IPS-18c (cell line): ENCODE data around the gene JAM3.

Experiments
- H3K4me3 ChIP-seq: 2 replicates; pipeline ENCODE4 v1.7.0; 2013; ENCODE audit warnings: low read depth, mild to moderate bottlenecking, low read length, moderate library complexity; ENCODE audit not compliant: insufficient read depth
- H3K9me3 ChIP-seq: one replicate; pipeline ENCODE4 v1.6.1; 2013; ENCODE audit warnings: mild to moderate bottlenecking, low read length, moderate library complexity; ENCODE audit not compliant: control insufficient read depth, insufficient read depth

Gene JAM3

GRCh38 chr11:134120921-134121526 lies 52.2 kb downstream of the JAM3 start:
- no peak overlapping the region for H3K4me3 ChIP-seq
- H3K9me3 ChIP-seq = no peaks in the 10 kb centered on the region

- Histone ChIP-seq H3K4me3 (peak overlapping the region; percentile 20; the same call in 1 of the 2 replicates), H3K9me3 (no peaks in the 10 kb centered on the region)
These were observed 56.0 kb downstream of the JAM3 start for GRCh38 chr11:134124660-134125451.

GRCh38 chr11:134125507-134125906 lies 56.6 kb downstream of the JAM3 start:
- H3K9me3 ChIP-seq = no peaks in the 10 kb centered on the region
- no peak overlapping the region for H3K4me3 ChIP-seq

GRCh38 chr11:134126217-134126822 lies 57.4 kb downstream of the JAM3 start:
- no peak overlapping the region for H3K4me3 ChIP-seq
- no peaks in the 10 kb centered on the region for H3K9me3 ChIP-seq

GRCh38 chr11:134131628-134132244 lies 62.9 kb downstream of the JAM3 start:
- H3K9me3 ChIP-seq = no peaks in the 10 kb centered on the region
- no peak overlapping the region for H3K4me3 ChIP-seq

- no peak overlapping the region for H3K4me3 ChIP-seq
- no peaks in the 10 kb centered on the region for H3K9me3 ChIP-seq
These were observed 63.9 kb downstream of the JAM3 start for GRCh38 chr11:134132808-134133207.

- Histone ChIP-seq H3K9me3 (no peaks in the 10 kb centered on the region), H3K4me3 (no peak overlapping the region)
These were observed 65.3 kb downstream of the JAM3 start for GRCh38 chr11:134134167-134134566.

GRCh38 chr11:134138376-134138775 lies 69.5 kb downstream of the JAM3 start:
- H3K4me3 ChIP-seq = no peak overlapping the region
- peaks cover 5% of the 10 kb centered on the region for H3K9me3 ChIP-seq

- no peak overlapping the region for H3K4me3 ChIP-seq
- H3K9me3 ChIP-seq = peaks cover 9% of the 10 kb centered on the region
These were observed 70.5 kb downstream of the JAM3 start for GRCh38 chr11:134139303-134139872.

GRCh38 chr11:134139873-134140331 lies 71.0 kb downstream of the JAM3 start:
- no peak overlapping the region for H3K4me3 ChIP-seq
- H3K9me3 ChIP-seq = peaks cover 9% of the 10 kb centered on the region

GRCh38 chr11:134140961-134141490 lies 72.2 kb downstream of the JAM3 start:
- H3K9me3 ChIP-seq = peaks cover 12% of the 10 kb centered on the region
- no peak overlapping the region for H3K4me3 ChIP-seq

GRCh38 chr11:134142536-134142935 lies 73.7 kb downstream of the JAM3 start:
- Histone ChIP-seq H3K9me3 (peaks cover 17% of the 10 kb centered on the region), H3K4me3 (peak overlapping the region; percentile 2; the same call in 1 of the 2 replicates)

GRCh38 chr11:134143801-134144200 lies 74.9 kb downstream of the JAM3 start:
- no peak overlapping the region for H3K4me3 ChIP-seq
- peaks cover 17% of the 10 kb centered on the region for H3K9me3 ChIP-seq

GRCh38 chr11:134144744-134145143 lies 75.9 kb downstream of the JAM3 start:
- Histone ChIP-seq H3K4me3 (no peak overlapping the region), H3K9me3 (peaks cover 17% of the 10 kb centered on the region)

- peaks cover 17% of the 10 kb centered on the region for H3K9me3 ChIP-seq
These were observed 76.8 kb downstream of the JAM3 start for GRCh38 chr11:134145715-134146114.

GRCh38 chr11:134146598-134146997 lies 77.7 kb downstream of the JAM3 start:
- peaks cover 17% of the 10 kb centered on the region for H3K9me3 ChIP-seq

More at GRCh38 chr11:134145715-134146114, 76.8 kb downstream of the JAM3 start:
- no peak overlapping the region for H3K4me3 ChIP-seq

GRCh38 chr11:134149371-134149770 lies 80.5 kb downstream of the JAM3 start:
- H3K4me3 ChIP-seq = no peak overlapping the region
- H3K9me3 ChIP-seq = peaks cover 9% of the 10 kb centered on the region

More at GRCh38 chr11:134146598-134146997, 77.7 kb downstream of the JAM3 start:
- H3K4me3 ChIP-seq = no peak overlapping the region
